ENCODE data around the gene ENTHD1. TPM values are rescaled to one million over a fixed set of nuclear protein-coding genes. Genes with fewer than 3 reads are reported as not detected.

The ENTHD1 gene
- total RNA-seq, 1 experiment from 2014 or later, result not detected

GRCh38 chr22:39725351-39726035, 168.1 kb downstream of the ENTHD1 start:
- no peaks in the 10 kb centered on the region for H3K79me1 ChIP-seq (ENCODE audit: insufficient read depth, low read depth, low read length, poor library complexity, severe bottlenecking)
- H3K79me2 ChIP-seq (ENCODE audit: insufficient read depth, low read length), result no peaks in the 10 kb centered on the region
- H3K4ac ChIP-seq (ENCODE audit: low read depth, low read length), result no peak overlapping the region
- H3K18ac ChIP-seq (ENCODE audit: insufficient read length, low read depth, low read length), result no peak overlapping the region
- Mint-ChIP-seq H3K4me3 (no peak overlapping the region), H3K9me3 (no peaks in the 10 kb centered on the region), H3K27ac (no peak overlapping the region; a peak in 1 of 7 replicates), H3K27me3 (ENCODE audit: low read depth) (peaks cover 16% of the 10 kb centered on the region), H3K36me3 (ENCODE audit: insufficient read depth in 1 of 3, low read depth in 3 of 3) (no peaks in the 10 kb centered on the region), H3K4me1 (peaks cover 10 to 17% of the 10 kb centered on the region in 2 experiments)
- H3T11ph ChIP-seq (ENCODE audit: low read length), result no peak overlapping the region
- no peak overlapping the region for H3K14ac ChIP-seq (ENCODE audit: insufficient read depth, low read length)
- H4K20me1 ChIP-seq (ENCODE audit: control insufficient read depth, insufficient read depth, insufficient read length), result no peaks in the 10 kb centered on the region
- H2BK120ac ChIP-seq (ENCODE audit: low read depth, low read length, poor library complexity, severe bottlenecking), result no peak overlapping the region
- H3K23me2 ChIP-seq (ENCODE audit: insufficient read length, low read depth, low read length, poor library complexity, severe bottlenecking), result no peaks in the 10 kb centered on the region
- DNase-seq, result no peak
- no peak overlapping the region for H2AFZ ChIP-seq (ENCODE audit: low read length)
- H2BK15ac ChIP-seq (ENCODE audit: low read depth, low read length), result no peak overlapping the region
- H2AK5ac ChIP-seq (ENCODE audit: insufficient read length, low read length), result no peak overlapping the region
- H3K56ac ChIP-seq (ENCODE audit: insufficient read length, low read depth, low read length), result no peak overlapping the region
- H2BK5ac ChIP-seq (ENCODE audit: insufficient read length, low read length), result no peak overlapping the region
- H3K4me2 ChIP-seq (ENCODE audit: insufficient read depth, insufficient read length, low read length), result no peak overlapping the region
- no peak for TF ChIP-seq CTCF (conservative IDR thresholded peaks at IDR 0.05)
- H4K5ac ChIP-seq (ENCODE audit: insufficient read length, low read depth, low read length), result no peak overlapping the region
- WGBS (ENCODE audit: extremely low coverage, insufficient read length, low lambda C conversion rate), result no CpG with 5 or more reads among the region's 9 CpGs
- no peak overlapping the region for H2BK12ac ChIP-seq (ENCODE audit: insufficient read length, low read depth, low read length)
- no peak overlapping the region for H3K27ac ChIP-seq (ENCODE audit: insufficient read length, low read depth, low read length)
- no peak overlapping the region for H3K9ac ChIP-seq (ENCODE audit: extremely low read depth, insufficient read length, low read length)
- no peak overlapping the region for H4K8ac ChIP-seq (replicated peaks; ENCODE audit: insufficient read length, low read depth, low read length)
- no peaks in the 10 kb centered on the region for H3K27me3 ChIP-seq (ENCODE audit: insufficient read depth, low read length)
- H4K91ac ChIP-seq (ENCODE audit: insufficient read length, low read depth, low read length), result no peak overlapping the region
- H3K9me3 ChIP-seq (ENCODE audit: control insufficient read depth, low read depth, low read length), result no peaks in the 10 kb centered on the region
- no peak overlapping the region for H3K23ac ChIP-seq (ENCODE audit: insufficient read length, low read depth, low read length)
- no peak overlapping the region for H2BK20ac ChIP-seq (ENCODE audit: low read depth, low read length, poor library complexity, severe bottlenecking)
- H3K4me1 ChIP-seq (ENCODE audit: insufficient read depth, low read length), result no peaks in the 10 kb centered on the region
